Measurements from ENCODE around the gene TMUB1. TPM values are rescaled to one million over a fixed set of nuclear protein-coding genes. Genes with fewer than 3 reads are reported as not detected.

Gene TMUB1
- total RNA-seq, 2 donors from 2014 or later: 67.3 to 68.5 TPM

DNA sequence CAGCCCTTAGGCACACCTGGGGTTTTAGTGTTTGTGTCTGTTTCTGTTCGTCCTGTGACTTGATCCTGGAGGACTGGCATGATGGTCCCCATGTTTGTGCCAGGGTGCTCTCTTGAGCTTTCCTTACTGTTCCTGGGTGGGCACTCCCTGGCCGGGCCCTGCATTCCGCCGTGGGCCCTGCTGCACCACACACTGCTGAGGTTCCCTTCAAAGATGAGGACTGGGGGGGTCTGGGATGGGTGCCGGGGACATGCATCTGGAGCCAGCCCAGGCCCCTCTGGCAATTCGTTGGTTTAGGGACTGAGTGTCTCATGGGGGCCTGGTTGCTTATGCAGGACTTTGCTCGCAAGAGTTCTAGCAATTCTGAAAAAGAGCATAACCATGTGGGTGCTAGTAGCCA is 7.7 kb upstream of the TMUB1 start:
- peaks cover 0 to 2% of the 10 kb centered on the region in 2 donors for H3K36me3 Mint-ChIP-seq (ENCODE audit: insufficient read depth in 2 of 2)
- ATAC-seq (replicated peaks in 1 of 2): no peak
- peaks cover 19% of the 10 kb centered on the region for H3K4me1 Mint-ChIP-seq (ENCODE audit: low read depth)
- H3K27me3 Mint-ChIP-seq (ENCODE audit: low read depth): no peaks in the 10 kb centered on the region
- no peak overlapping the region for H3K4me3 Mint-ChIP-seq
- H3K27ac Mint-ChIP-seq: no peak overlapping the region
- H3K9me3 Mint-ChIP-seq: no peaks in the 10 kb centered on the region
- DNase-seq: no peak

DNA sequence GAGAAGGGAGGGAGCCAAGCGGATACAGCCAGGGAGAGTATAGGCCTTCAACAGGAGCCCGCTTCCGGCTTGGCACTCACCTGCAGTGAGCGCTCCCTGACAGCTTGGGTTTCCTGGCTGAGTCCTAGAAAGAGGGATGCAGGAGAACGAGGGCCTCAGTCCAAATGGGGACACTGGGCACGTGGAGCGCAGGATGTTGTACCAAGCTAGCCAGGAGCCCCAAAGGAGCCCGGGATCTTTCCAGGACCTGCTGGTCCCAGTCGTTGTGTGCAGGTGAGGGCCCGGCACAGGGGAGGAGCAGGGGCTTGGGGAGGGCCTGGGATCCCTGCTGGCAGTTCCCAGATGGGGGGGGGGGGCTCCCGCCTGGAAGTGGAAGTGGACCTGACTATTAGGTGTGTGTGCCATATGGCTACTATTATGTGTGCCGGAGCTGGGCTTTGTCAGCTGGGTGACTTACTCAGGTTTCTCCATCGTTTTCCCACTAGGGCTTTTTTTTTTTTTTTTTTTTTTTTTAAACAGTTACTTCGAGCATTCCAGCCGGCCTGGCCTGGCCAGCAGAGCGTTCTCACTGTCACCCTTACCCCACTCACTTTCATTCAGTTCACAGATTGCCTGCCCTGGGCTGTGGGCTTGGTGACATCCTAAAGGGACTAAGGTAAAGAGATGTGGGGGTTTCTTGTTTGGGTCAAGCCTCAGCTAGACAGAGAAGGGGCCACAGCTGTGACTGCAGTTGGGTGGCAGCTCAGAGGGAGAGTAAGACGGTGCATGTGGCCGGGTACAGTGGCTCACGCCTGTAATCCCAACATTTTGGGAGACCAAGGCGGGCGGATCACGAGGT is 6.8 kb upstream of the TMUB1 start:
- Mint-ChIP-seq H3K4me3 (no peak overlapping the region), H3K36me3 (ENCODE audit: insufficient read depth in 2 of 2) (peaks cover 0 to 3% of the 10 kb centered on the region in 2 donors), H3K9me3 (no peaks in the 10 kb centered on the region), H3K27ac (peak overlapping the region; percentile 63), H3K27me3 (ENCODE audit: low read depth) (peaks cover 8% of the 10 kb centered on the region), H3K4me1 (ENCODE audit: low read depth) (peaks cover 28% of the 10 kb centered on the region)
- ATAC-seq (replicated peaks in 1 of 2): no peak
- DNase-seq: no peak

DNA sequence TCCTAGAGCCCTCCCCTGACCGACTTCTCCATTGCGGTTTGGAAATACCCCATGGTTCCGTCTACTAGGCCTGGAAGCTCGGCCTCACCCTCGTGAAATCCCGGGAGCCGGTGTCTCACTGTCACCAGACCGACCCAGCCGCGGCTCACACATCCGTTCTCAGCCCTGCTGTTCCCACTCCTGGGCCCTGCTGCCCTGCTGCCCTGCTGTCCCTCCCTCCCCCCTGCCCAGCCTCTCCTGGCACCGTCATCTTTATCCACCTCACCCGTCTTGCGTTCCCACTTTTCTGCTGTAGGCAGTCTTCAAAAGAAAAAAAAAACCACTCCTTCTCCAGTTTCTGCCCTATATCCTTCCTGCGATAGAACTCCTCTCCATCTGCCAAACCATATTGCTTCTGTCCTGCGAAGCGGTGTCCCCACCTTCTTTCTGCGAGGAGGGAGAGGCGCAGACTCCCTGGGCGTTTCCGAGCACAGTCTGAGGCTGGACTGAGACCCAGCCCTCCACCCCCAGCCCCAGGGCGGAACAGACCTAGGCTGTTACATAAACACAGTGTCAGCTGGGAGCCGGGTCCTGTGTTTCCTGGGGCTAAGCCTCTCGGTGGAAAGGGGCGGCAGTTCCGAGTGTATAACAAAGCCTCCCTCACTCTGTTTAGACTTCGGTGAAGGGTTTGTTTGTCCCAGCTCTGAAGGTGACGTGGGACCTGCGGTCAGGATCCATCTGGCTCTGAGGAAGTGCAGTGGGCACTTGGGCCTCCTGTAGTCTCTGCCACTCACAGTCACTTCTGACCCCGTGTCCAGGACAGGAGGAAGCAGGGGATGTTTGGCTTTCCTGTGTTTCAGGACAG is 5.8 kb upstream of the TMUB1 start:
- Mint-ChIP-seq H3K36me3 (ENCODE audit: insufficient read depth in 2 of 2) (peaks cover 0 to 3% of the 10 kb centered on the region in 2 donors), H3K4me3 (peak overlapping the region; percentile 70 to 88), H3K27ac (no peak overlapping the region), H3K27me3 (ENCODE audit: low read depth) (peaks cover 15% of the 10 kb centered on the region), H3K9me3 (no peaks in the 10 kb centered on the region), H3K4me1 (ENCODE audit: low read depth) (peaks cover 30% of the 10 kb centered on the region)
- ATAC-seq (replicated peaks in 1 of 2) (no peak), DNase-seq (no peak)

DNA sequence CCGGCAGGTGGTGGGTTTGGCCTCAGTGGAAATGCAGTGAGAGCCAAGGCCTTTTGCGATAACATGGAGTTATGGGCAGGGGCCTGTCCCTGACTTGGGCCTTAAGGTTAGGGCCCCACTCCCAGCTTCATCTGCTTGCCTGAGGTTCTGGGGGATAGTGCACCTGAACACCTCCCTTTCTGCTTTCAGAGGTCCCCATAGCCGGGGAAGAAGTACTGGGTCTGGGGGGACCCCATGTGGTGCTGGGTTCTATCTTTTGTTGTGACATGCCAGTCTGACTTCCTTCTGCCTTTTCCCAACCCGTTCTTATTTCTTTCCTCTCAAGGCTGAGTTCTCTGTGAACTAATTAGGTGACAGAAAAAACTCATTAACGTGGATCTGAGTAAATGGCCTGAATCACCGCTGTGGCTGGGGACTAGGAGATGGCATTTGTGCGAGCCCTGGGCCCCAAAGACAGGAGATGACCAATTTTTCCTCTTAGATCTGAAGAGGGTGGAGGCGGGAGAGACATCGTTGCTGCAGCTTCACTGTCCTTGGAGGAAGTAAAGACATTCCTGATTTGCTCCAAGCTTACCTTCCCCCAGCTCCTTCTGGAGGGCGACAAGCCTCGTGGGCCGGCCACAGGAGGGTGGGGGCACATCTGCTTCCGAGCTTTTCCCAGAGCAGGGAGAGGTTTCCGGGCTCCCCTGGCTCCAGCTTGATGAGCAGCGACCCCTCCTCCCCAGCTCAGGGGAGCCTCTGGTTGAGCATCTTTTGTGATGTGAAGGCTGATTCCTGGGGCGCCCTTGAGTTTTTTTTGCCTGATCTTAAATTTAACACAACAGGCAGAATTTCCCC is 4.9 kb upstream of the TMUB1 start:
- DNase-seq (no peak), ATAC-seq (replicated peaks in 1 of 2) (no peak)
- Mint-ChIP-seq H3K4me1 (ENCODE audit: low read depth) (peaks cover 30% of the 10 kb centered on the region), H3K9me3 (no peaks in the 10 kb centered on the region), H3K27ac (peak overlapping the region; percentile 19), H3K36me3 (ENCODE audit: insufficient read depth in 2 of 2) (peaks cover 0 to 3% of the 10 kb centered on the region in 2 donors), H3K4me3 (peak overlapping the region; percentile 87 to 88), H3K27me3 (ENCODE audit: low read depth) (peaks cover 15% of the 10 kb centered on the region)

DNA sequence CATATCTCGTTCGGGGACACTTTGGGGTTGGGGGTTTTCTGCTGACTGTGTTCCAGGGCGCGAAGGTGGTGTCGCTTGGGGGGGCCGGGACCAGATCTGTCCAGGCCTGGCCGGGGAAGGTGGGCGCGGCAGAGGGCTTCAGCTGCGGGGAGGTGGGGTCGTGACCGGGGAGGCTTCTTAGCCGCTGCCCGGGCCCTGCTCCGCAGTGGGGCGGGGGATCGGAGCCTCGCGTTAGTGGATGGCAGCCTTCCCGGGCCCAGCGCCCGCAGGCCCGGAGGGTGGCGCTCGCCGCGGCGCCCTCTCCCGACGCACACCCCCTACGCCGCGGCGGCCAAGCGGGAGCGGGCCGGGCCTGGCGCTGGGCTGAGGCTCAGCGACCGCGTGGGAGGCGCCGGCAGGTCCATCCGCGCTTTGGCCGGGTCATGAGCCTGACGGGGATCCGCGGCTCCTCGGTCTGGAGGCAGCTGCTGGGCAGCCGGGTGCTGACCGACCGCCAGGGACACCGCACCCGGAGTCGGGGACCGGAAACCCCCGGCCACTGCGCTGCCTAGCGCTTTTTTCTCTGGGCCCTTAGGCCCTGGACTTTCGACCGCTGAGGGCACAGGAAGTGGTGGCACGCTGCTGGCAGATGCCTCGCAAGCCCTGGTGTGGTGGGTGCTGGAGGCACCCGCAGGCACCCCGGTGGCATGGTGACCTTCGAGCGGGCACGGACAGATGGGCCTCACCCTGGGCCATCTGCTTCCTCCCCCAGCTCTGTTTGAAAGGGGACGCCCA is 4.1 kb upstream of the TMUB1 start:
- Mint-ChIP-seq H3K36me3 (ENCODE audit: insufficient read depth in 2 of 2) (peaks cover 0 to 3% of the 10 kb centered on the region in 2 donors), H3K4me3 (peak overlapping the region; percentile 87 to 88), H3K27ac (no peak overlapping the region), H3K4me1 (ENCODE audit: low read depth) (peaks cover 36% of the 10 kb centered on the region), H3K9me3 (no peaks in the 10 kb centered on the region), H3K27me3 (ENCODE audit: low read depth) (peaks cover 15% of the 10 kb centered on the region)
- ATAC-seq (replicated peaks in 1 of 2) (peak; percentile 36 to 44), DNase-seq (peak; percentile 49 to 61)

DNA sequence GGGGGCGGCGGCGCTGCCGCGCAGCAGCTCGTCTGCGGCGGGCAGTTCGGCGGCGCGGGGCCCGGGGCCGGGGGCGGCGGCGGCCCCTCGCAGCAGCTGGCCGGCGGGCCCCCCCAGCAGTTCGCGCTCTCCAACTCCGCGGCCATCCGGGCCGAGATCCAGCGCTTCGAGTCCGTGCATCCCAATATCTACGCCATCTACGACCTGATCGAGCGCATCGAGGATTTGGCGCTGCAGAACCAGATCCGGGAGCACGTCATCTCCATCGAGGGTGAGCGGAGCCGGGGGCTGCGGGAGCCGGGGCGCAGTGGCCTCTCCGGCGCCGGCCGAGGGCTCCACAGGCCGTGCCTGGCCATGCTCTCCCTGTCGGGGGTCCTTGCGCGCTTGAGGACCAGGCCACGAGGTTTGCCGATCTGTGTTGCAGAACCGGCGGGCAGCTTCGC is 3.5 kb upstream of the TMUB1 start:
- H3K27me3 Mint-ChIP-seq (ENCODE audit: low read depth): peaks cover 15% of the 10 kb centered on the region
- H3K4me3 Mint-ChIP-seq: peak overlapping the region; percentile 87 to 88
- peak; percentile 8 to 23 for ATAC-seq (replicated peaks in 1 of 2)
- H3K4me1 Mint-ChIP-seq (ENCODE audit: low read depth): peaks cover 42% of the 10 kb centered on the region
- H3K27ac Mint-ChIP-seq: no peak overlapping the region
- peaks cover 0 to 3% of the 10 kb centered on the region in 2 donors for H3K36me3 Mint-ChIP-seq (ENCODE audit: insufficient read depth in 2 of 2)
- no peaks in the 10 kb centered on the region for H3K9me3 Mint-ChIP-seq
- DNase-seq: peak; percentile 44 to 48

GRCh38 chr7:151085691-151086620 is 2.7 kb upstream of the TMUB1 start, which contains the start of gene AGAP3:
Gene AGAP3 (plus strand): TSS chr7:151086475. CDS start chr7:151086742, 267 bp downstream.
- Mint-ChIP-seq H3K4me3 (peak within 1 kb of the TSS; percentile 87 to 93), H3K9me3 (no peaks in the 10 kb centered on the region), H3K4me1 (ENCODE audit: low read depth) (peaks cover 43% of the 10 kb centered on the region)

DNA sequence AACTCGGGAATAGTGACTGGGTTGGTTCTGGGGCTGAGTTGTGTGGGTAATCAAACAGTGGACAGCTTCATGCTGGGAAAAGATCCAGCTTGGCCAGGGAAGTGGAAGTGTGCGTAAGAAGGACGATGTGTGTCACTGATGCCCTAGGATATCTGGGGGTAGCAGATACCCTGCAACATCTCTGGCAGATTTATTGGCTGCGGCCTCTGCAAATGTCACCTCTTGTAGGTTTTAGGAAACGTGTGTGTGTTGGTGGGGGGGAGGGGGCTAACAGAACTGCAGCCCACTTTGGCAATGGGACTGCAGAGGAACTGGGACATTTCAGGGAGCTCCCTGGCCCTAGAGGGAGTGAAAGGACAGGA is 2.0 kb upstream of the TMUB1 start:
- peaks cover 0 to 3% of the 10 kb centered on the region in 2 donors for H3K36me3 Mint-ChIP-seq (ENCODE audit: insufficient read depth in 2 of 2)
- DNase-seq (no peak), ATAC-seq (replicated peaks in 1 of 2) (no peak)
- H3K4me3 Mint-ChIP-seq: peak overlapping the region; percentile 72 to 93
- no peaks in the 10 kb centered on the region for H3K9me3 Mint-ChIP-seq
- H3K27ac Mint-ChIP-seq: no peak overlapping the region
- H3K4me1 Mint-ChIP-seq (ENCODE audit: low read depth): peaks cover 43% of the 10 kb centered on the region
- peaks cover 15% of the 10 kb centered on the region for H3K27me3 Mint-ChIP-seq (ENCODE audit: low read depth)

More at GRCh38 chr7:151085691-151086620, 2.7 kb upstream of the TMUB1 start, which contains the start of gene AGAP3:
- peaks cover 15% of the 10 kb centered on the region for H3K27me3 Mint-ChIP-seq (ENCODE audit: low read depth)
- H3K36me3 Mint-ChIP-seq (ENCODE audit: insufficient read depth in 2 of 2): peaks cover 0 to 3% of the 10 kb centered on the region in 2 donors
- ATAC-seq (replicated peaks in 1 of 2): peak; percentile 22 to 43
- peak; percentile 66 for DNase-seq
- H3K27ac Mint-ChIP-seq: no peak within 1 kb of the TSS

GRCh38 chr7:151083824-151084160 is 499 bp upstream of the TMUB1 start:
- Mint-ChIP-seq H3K27me3 (ENCODE audit: low read depth) (peaks cover 15% of the 10 kb centered on the region), H3K4me1 (ENCODE audit: low read depth) (peaks cover 44% of the 10 kb centered on the region), H3K4me3 (peak overlapping the region; percentile 94 to 95), H3K9me3 (no peaks in the 10 kb centered on the region), H3K27ac (peak overlapping the region; percentile 7), H3K36me3 (ENCODE audit: insufficient read depth in 2 of 2) (peaks cover 0 to 3% of the 10 kb centered on the region in 2 donors)
- DNase-seq (no peak), ATAC-seq (replicated peaks in 1 of 2) (no peak)

GRCh38 chr7:151082141-151083070 is 887 bp downstream of the TMUB1 start:
- ATAC-seq (replicated peaks in 1 of 2): no peak
- Mint-ChIP-seq H3K4me1 (ENCODE audit: low read depth) (peaks cover 38% of the 10 kb centered on the region), H3K4me3 (peak overlapping the region; percentile 94 to 95)

More at GRCh38 chr7:151082141-151083070, 887 bp downstream of the TMUB1 start:
- H3K36me3 Mint-ChIP-seq (ENCODE audit: insufficient read depth in 2 of 2): peaks cover 3 to 4% of the 10 kb centered on the region in 2 donors
- no peak for DNase-seq
- H3K27me3 Mint-ChIP-seq (ENCODE audit: low read depth): peaks cover 15% of the 10 kb centered on the region
- peak overlapping the region; percentile 84 for H3K27ac Mint-ChIP-seq
- H3K9me3 Mint-ChIP-seq: no peaks in the 10 kb centered on the region

Data from activated T-cell treated with anti-CD3 and anti-CD28 coated beads, Interleukin-2, amount 50 U/mL, for 72 hours (primary cell).